CD4-positive, alpha-beta T cell treated with Interferon alpha-2 for 1 hour (primary cell): Measurements from ENCODE around the gene FTSJ3.
A peak's percentile ranks its signal among the peaks of the same experiment; 100 is the strongest.

Experiments used
- DNase-seq, 2 donors: peaks; one replicate each; pipeline ENCODE4 v3.0.0-alpha.2; 2020 to 2022

Gene FTSJ3

GRCh38 chr17:63843387-63843888, 16.0 kb upstream of the FTSJ3 start:
- DNase-seq: peak; percentile 61 to 72

- DNase-seq: peak; percentile 99 to 100
These were observed 15.3 kb upstream of the FTSJ3 start, which contains the start of gene SMARCD2 for GRCh38 chr17:63842540-63843386. Gene SMARCD2, minus strand, starts transcription at chr17:63842685. Its CDS starts 11 bp downstream, at chr17:63842674.

- DNase-seq: no peak
These were observed 14.7 kb upstream of the FTSJ3 start for GRCh38 chr17:63842173-63842539.

GRCh38 chr17:63841350-63842172, 14.1 kb upstream of the FTSJ3 start:
- no peak for DNase-seq

- DNase-seq: no peak
These were observed 13.3 kb upstream of the FTSJ3 start for GRCh38 chr17:63840591-63841349.

- no peak for DNase-seq
These were observed 11.2 kb upstream of the FTSJ3 start for GRCh38 chr17:63838631-63839171.

- no peak for DNase-seq
These were observed 10.6 kb upstream of the FTSJ3 start for GRCh38 chr17:63837962-63838600.

GRCh38 chr17:63837480-63837879, 10.0 kb upstream of the FTSJ3 start:
- no peak for DNase-seq

- no peak for DNase-seq
These were observed 9.3 kb upstream of the FTSJ3 start for GRCh38 chr17:63836811-63837210.

GRCh38 chr17:63835167-63835720, 7.8 kb upstream of the FTSJ3 start:
- DNase-seq: no peak

GRCh38 chr17:63834431-63835166, 7.1 kb upstream of the FTSJ3 start:
- peak; percentile 69 to 78 for DNase-seq

- DNase-seq: no peak
These were observed 6.4 kb upstream of the FTSJ3 start for GRCh38 chr17:63833741-63834373.

GRCh38 chr17:63833026-63833740, 5.7 kb upstream of the FTSJ3 start:
- DNase-seq: no peak

GRCh38 chr17:63832455-63832854, 5.0 kb upstream of the FTSJ3 start:
- DNase-seq: no peak

- no peak for DNase-seq
These were observed 4.6 kb upstream of the FTSJ3 start for GRCh38 chr17:63832014-63832413.

- no peak for DNase-seq
These were observed 4.0 kb upstream of the FTSJ3 start for GRCh38 chr17:63831505-63831904.

GRCh38 chr17:63830904-63831491, 3.5 kb upstream of the FTSJ3 start:
- no peak for DNase-seq

GRCh38 chr17:63830278-63830677, 2.8 kb upstream of the FTSJ3 start:
- no peak for DNase-seq

GRCh38 chr17:63828936-63829335, 1.5 kb upstream of the FTSJ3 start:
- no peak for DNase-seq
